ENCODE measurements around the gene PRKCB.
A peak's percentile ranks its signal among the peaks of the same experiment; 100 is the strongest.

Gene PRKCB

GRCh38 chr16:23833960-23834685 lies 1.7 kb upstream of the PRKCB start:
- no peak overlapping the region for H3K4me3 ChIP-seq (ENCODE audit: low read depth, low read length)
- peak; percentile 2 for DNase-seq (ENCODE audit: low read depth, low spot score)
- in situ Hi-C loops (cut with HindIII; ENCODE audit: low sequenced_read_pairs), result no loop called here
- TF ChIP-seq CTCF (IDR thresholded peaks at IDR 0.05; ENCODE audit: low read depth, low read length), result no peak

GRCh38 chr16:23836078-23836403 lies 258 bp downstream of the PRKCB start:
- no peak overlapping the region for H3K4me3 ChIP-seq (ENCODE audit: low read depth, low read length)
- TF ChIP-seq CTCF (IDR thresholded peaks at IDR 0.05; ENCODE audit: low read depth, low read length), result no peak
- DNase-seq (ENCODE audit: low read depth, low spot score), result no peak
- in situ Hi-C loops (cut with HindIII; ENCODE audit: low sequenced_read_pairs), result no loop called here

- H3K4me3 ChIP-seq (ENCODE audit: low read depth, low read length), result no peak overlapping the region
- TF ChIP-seq CTCF (IDR thresholded peaks at IDR 0.05; ENCODE audit: low read depth, low read length), result no peak
- in situ Hi-C loops (cut with HindIII; ENCODE audit: low sequenced_read_pairs), result no loop called here
- DNase-seq (ENCODE audit: low read depth, low spot score), result no peak
Observed at GRCh38 chr16:23836404-23837311, 875 bp downstream of the PRKCB start.

- in situ Hi-C loops (cut with HindIII; ENCODE audit: low sequenced_read_pairs), result no loop called here
- no peak for TF ChIP-seq CTCF (IDR thresholded peaks at IDR 0.05; ENCODE audit: low read depth, low read length)
- H3K4me3 ChIP-seq (ENCODE audit: low read depth, low read length), result no peak overlapping the region
- DNase-seq (ENCODE audit: low read depth, low spot score), result no peak
Observed at GRCh38 chr16:23837553-23838308, 1.9 kb downstream of the PRKCB start.

- H3K4me3 ChIP-seq (ENCODE audit: low read depth, low read length), result no peak overlapping the region
- no peak for DNase-seq (ENCODE audit: low read depth, low spot score)
- in situ Hi-C loops (cut with HindIII; ENCODE audit: low sequenced_read_pairs), result no loop called here
- TF ChIP-seq CTCF (IDR thresholded peaks at IDR 0.05; ENCODE audit: low read depth, low read length), result no peak
Observed at GRCh38 chr16:23838485-23839142, 2.8 kb downstream of the PRKCB start.

GRCh38 chr16:23840310-23840709 lies 4.5 kb downstream of the PRKCB start:
- no peak for TF ChIP-seq CTCF (IDR thresholded peaks at IDR 0.05; ENCODE audit: low read depth, low read length)
- H3K4me3 ChIP-seq (ENCODE audit: low read depth, low read length), result no peak overlapping the region
- no peak for DNase-seq (ENCODE audit: low read depth, low spot score)
- in situ Hi-C loops (cut with HindIII; ENCODE audit: low sequenced_read_pairs), result no loop called here

Measured in astrocyte of the spinal cord (primary cell).